H1 (cell line): ENCODE data around the gene HTR6. TPM values are rescaled to one million over a fixed set of nuclear protein-coding genes. Genes with fewer than 3 reads are reported as not detected.

Experiments used
- CHD7 ChIP-seq: fragments of 300-600 bp; sonication (generic); IDR thresholded peaks from 2 replicates; pipeline ENCODE4 v1.7.1; 2012; ENCODE audit warnings: low read length, moderate library complexity, mild to moderate bottlenecking, inconsistent platforms; ENCODE audit not compliant: insufficient replicate concordance
- FOSL1 ChIP-seq: IDR thresholded peaks from 2 replicates; pipeline ENCODE4 v1.6.1; 2011; ENCODE audit warnings: mild to moderate bottlenecking, low read depth, low read length, moderate library complexity; ENCODE audit not compliant: insufficient read depth
- HDAC2 ChIP-seq, 2 experiments: fragments of 300-600 bp in 1 of 2; sonication (generic) in 1 of 2; IDR thresholded peaks; 2 replicates each; pipeline ENCODE4 v1.6.1; 2011 to 2012; ENCODE audit warnings: low read depth in 2 of 2, low read length in 2 of 2, mild to moderate bottlenecking in 2 of 2, moderate library complexity in 2 of 2, borderline replicate concordance in 1 of 2, inconsistent platforms in 1 of 2
- KDM1A ChIP-seq: fragments of 200-600, 300-600 bp; sonication (generic); IDR thresholded peaks from 2 replicates; pipeline ENCODE4 v1.7.1; 2016; ENCODE audit warnings: mild to moderate bottlenecking, low read length, borderline replicate concordance
- SP1 ChIP-seq: IDR thresholded peaks from 2 replicates; pipeline ENCODE4 v1.6.1; 2011; ENCODE audit warnings: low read depth, low read length
- YY1 ChIP-seq: IDR thresholded peaks from 2 replicates; pipeline ENCODE4 v1.6.1; 2011; ENCODE audit warnings: low read depth, mild to moderate bottlenecking, low read length
- polyA plus RNA-seq, 7 experiments: library from polyadenylated mRNA; depleted of rRNA in 3 of 7; stranded (reverse) in 5 of 7; unstranded in 2 of 7; fragments of >200 nt in 5 of 7; fragments of 200-250 nt in 2 of 7; gene quantifications; 1 replicate in 5 of 7; 2 replicates in 1 of 7; 4 replicates in 1 of 7; pipeline versions ENCODE4 v1.2.1 to v1.2.3, GENCODE V29; 2011 to 2013; ENCODE audit warnings: missing spikeins in 2 of 7, mixed read lengths in 2 of 7
- total RNA-seq: library from RNA; stranded (reverse); fragmentation: NEBNext Ultra II Directional; extraction: Animal tissue kit (Norgen Biotek cat#: 25700); gene quantifications from 2 replicates; pipeline ENCODE4 v1.2.1, GENCODE V29; 2021

HTR6 gene
- total and polyA plus RNA-seq, 2 of the 8 experiments (the other 6 are each of a cell fraction or from before 2014, with no cell fraction given): 0.76 to 0.95 TPM

- TF ChIP-seq CHD7 (no peak), SP1 (no peak), KDM1A (no peak), FOSL1 (no peak), HDAC2 (IDR thresholded peaks at IDR 0.05; ENCODE audit: borderline replicate concordance in 1 of 2, low read depth in 2 of 2, low read length in 2 of 2) (no peak), YY1 (no peak)
Measured at GRCh38 chr1:19648239-19648638, 16.4 kb upstream of the HTR6 start (continued).
